Heart left ventricle (tissue), 16 donors: Measurements from ENCODE around the gene LRBA. TPM values are rescaled to one million over a fixed set of nuclear protein-coding genes. Genes with fewer than 3 reads are reported as not detected.

Source experiments
- ATAC-seq, 4 donors: fragments of 200-7000 bp; cut with Tn5 transposase; one replicate each; pipeline ENCODE4 v1.9.1; 2020 to 2022; ENCODE audit warnings: moderate library complexity in 4 of 4, mild to moderate bottlenecking in 3 of 4, moderate number of reproducible peaks in 1 of 4
- DNase-seq, 5 donors: peaks; one replicate each; pipeline ENCODE4 v3.0.0-alpha.2; 2020
- H3K27ac ChIP-seq, 12 donors: fragments of 200-600 bp; sonication (generic) in 4 of 12; one replicate each; pipeline versions ENCODE4 v1.5.0 to v1.8.0; 2016 to 2022; ENCODE audit warnings: mild to moderate bottlenecking in 2 of 12
- H3K27me3 ChIP-seq, 9 donors: fragments of 200-600 bp; sonication (generic) in 2 of 9; one replicate each; pipeline versions ENCODE4 v1.5.1 to v1.8.0; 2016 to 2022; ENCODE audit warnings: mild to moderate bottlenecking in 3 of 9
- H3K36me3 ChIP-seq, 9 donors: fragments of 200-600 bp; sonication (generic) in 2 of 9; one replicate each; pipeline versions ENCODE4 v1.5.0 to v1.8.0; 2018 to 2022; ENCODE audit warnings: mild to moderate bottlenecking in 2 of 9
- H3K4me1 ChIP-seq, 12 donors: fragments of 200-600 bp; sonication (generic) in 4 of 12; one replicate each; pipeline versions ENCODE4 v1.5.0 to v1.8.0; 2016 to 2022; ENCODE audit warnings: mild to moderate bottlenecking in 3 of 12
- H3K4me3 ChIP-seq, 12 donors: fragments of 200-600 bp; sonication (generic) in 4 of 12; one replicate each; pipeline versions ENCODE4 v1.5.0 to v1.8.0; 2017 to 2022; ENCODE audit warnings: mild to moderate bottlenecking in 9 of 12, moderate library complexity in 4 of 12
- H3K9me3 ChIP-seq, 12 donors: fragments of 200-600 bp; sonication (generic) in 4 of 12; one replicate each; pipeline versions ENCODE4 v1.5.0 to v1.8.0; 2016 to 2022; ENCODE audit warnings: mild to moderate bottlenecking in 1 of 12
- POLR2A ChIP-seq, 2 donors: fragments of 450-650 bp; IDR thresholded peaks; one replicate each; pipeline ENCODE4 v1.6.1; 2017; ENCODE audit warnings: antibody characterized with exemption in 2 of 2, mild to moderate bottlenecking in 2 of 2, moderate library complexity in 2 of 2
- WGBS, 4 donors: extraction: QIAGEN DNeasy Blood & Tissue Kit in 2 of 4; methylation state at CpG; one replicate each; pipeline versions ENCODE4 v1.1.5 to v1.1.7; 2013 to 2018; 5-methylcytosine and 5-hydroxymethylcytosine counted together
- intact Hi-C, 10 donors: fragments of 100-400 bp; cut with DNase I; formaldehyde crosslinking; loops; one replicate each; pipeline versions ENCODE4 v1.11.1 to v1.14.2; 2022
- polyA plus RNA-seq, 2 donors: library from polyadenylated mRNA; stranded (reverse); fragments of 200-250 nt; gene quantifications; one replicate each; pipeline ENCODE4 v1.2.3, GENCODE V29; 2013
- total RNA-seq, 9 donors: library from RNA; depleted of rRNA in 2 of 9; stranded (reverse); fragments of >200 nt in 2 of 9; fragmentation: NEBNext Ultra II Directional in 3 of 9; extraction: Animal tissue kit (Norgen Biotek cat#: 25700) in 3 of 9; gene quantifications; one replicate each; pipeline versions ENCODE4 v1.1.0 to v1.2.4, GENCODE V29; 2016 to 2023
- TF ChIP-seq, protein P1 (sequence below), 12 donors: fragments of 200-600 bp; sonication (generic) in 4 of 12; IDR thresholded peaks; one replicate each; pipeline versions ENCODE4 v1.5.0 to v1.8.0; 2018 to 2022; ENCODE audit warnings: antibody characterized with exemption in 12 of 12, mild to moderate bottlenecking in 5 of 12
- donor health status: ischemic (EF 13 %, LVEDD 7.1; RV severe dilation, severe dysfunction).
- donor health status: healthy with polysubstance abuse.
- donor health status: DM: no; HTN: yes; CAD: no.
- donor health status: DM: no; HTN: no; CAD: no.
- donor health status: ischemic (EF 25% LVEDD 6.9; RV normal size, moderate dysfunction).
- donor health status: ischemic (EF 25% LVEDD 5.7; RV mildly dilated, moderate dysfunction).
- donor health status: healthy.
- donor health status: DM: yes; HTN: yes; CAD: no.
- donor health status: ischemic (EF 35%, LVEDD 5.7; RV mildly dilated, moderate dysfunction).
- donor health status: nonischemic (EF 11% LVEDD 7.7; RV severe dilation, severe dysfunction).
- donor health status: DM: yes; HTN: yes; CAD: no.
- donor health status: PGD.
- donor health status: ischemic (EF 29% LVEDD 5.4; RV normal size, mild dysfunction).
- donor health status: nonischemic (EF 23%, LVEDD 6.1; RV moderate dilation, normal function).

LRBA gene
- total and polyA plus RNA-seq, 11 donors, result 6.5 to 35.1 (median 22.6) TPM

DNA sequence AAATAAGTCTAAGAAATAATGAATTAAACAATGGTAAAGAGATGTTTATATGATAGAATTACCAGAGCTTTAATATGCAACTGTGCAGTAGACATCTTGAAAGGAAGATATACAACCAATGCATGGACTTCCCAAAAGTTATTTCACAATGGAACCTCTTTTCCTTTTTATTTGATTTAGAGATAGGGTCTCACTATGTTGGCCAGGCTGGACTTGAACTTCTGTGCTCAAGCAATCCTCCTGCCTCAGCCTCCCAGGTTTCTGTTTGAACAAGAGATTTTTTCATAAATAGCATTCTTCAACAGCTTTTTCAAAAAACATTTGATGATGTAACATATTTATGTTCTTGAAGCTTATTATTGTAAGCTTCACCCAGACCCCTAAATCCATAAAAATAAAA, 72.0 kb downstream of the LRBA start:
- TF ChIP-seq, protein P1, sequence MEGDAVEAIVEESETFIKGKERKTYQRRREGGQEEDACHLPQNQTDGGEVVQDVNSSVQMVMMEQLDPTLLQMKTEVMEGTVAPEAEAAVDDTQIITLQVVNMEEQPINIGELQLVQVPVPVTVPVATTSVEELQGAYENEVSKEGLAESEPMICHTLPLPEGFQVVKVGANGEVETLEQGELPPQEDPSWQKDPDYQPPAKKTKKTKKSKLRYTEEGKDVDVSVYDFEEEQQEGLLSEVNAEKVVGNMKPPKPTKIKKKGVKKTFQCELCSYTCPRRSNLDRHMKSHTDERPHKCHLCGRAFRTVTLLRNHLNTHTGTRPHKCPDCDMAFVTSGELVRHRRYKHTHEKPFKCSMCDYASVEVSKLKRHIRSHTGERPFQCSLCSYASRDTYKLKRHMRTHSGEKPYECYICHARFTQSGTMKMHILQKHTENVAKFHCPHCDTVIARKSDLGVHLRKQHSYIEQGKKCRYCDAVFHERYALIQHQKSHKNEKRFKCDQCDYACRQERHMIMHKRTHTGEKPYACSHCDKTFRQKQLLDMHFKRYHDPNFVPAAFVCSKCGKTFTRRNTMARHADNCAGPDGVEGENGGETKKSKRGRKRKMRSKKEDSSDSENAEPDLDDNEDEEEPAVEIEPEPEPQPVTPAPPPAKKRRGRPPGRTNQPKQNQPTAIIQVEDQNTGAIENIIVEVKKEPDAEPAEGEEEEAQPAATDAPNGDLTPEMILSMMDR (IDR thresholded peaks at IDR 0.05), result no peak
- TF ChIP-seq POLR2A (IDR thresholded peaks at IDR 0.05), result no peak
- no peaks in the 10 kb centered on the region for H3K9me3 ChIP-seq
- H3K36me3 ChIP-seq, result no peaks in the 10 kb centered on the region
- ATAC-seq (no peak), DNase-seq (no peak)
- peaks cover 0 to 5% (median 0%) of the 10 kb centered on the region in 12 donors for H3K4me1 ChIP-seq
- H3K4me3 ChIP-seq, result no peak overlapping the region
- intact Hi-C loops, result no loop called here
- H3K27ac ChIP-seq, result no peak overlapping the region
- no peaks in the 10 kb centered on the region for H3K27me3 ChIP-seq

DNA sequence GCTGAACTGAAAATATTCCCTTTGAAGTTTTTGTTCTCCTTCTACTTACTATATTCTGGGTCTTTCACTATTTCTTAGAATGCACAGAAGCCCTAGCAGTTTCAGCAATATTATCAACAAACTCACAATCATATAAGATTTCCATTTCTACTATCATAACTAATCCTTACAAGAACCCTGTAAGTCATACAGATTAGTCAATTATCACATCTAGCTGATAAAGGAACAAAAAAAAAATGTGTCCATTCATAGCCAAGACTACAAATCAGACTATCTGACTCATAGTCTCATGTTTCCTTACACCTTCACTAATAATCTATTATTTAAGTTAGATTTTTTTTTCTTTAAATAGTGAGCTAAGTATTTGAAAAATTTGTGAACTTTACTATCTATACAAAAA, 72.5 kb downstream of the LRBA start:
- DNase-seq (no peak), ATAC-seq (no peak)
- TF ChIP-seq POLR2A (IDR thresholded peaks at IDR 0.05), result no peak
- TF ChIP-seq, protein P1 (IDR thresholded peaks at IDR 0.05), result no peak
- H3K36me3 ChIP-seq, result no peaks in the 10 kb centered on the region
- peaks cover 0 to 5% (median 0%) of the 10 kb centered on the region in 12 donors for H3K4me1 ChIP-seq
- H3K4me3 ChIP-seq, result no peak overlapping the region
- no peaks in the 10 kb centered on the region for H3K27me3 ChIP-seq
- H3K27ac ChIP-seq, result no peak overlapping the region
- intact Hi-C loops, result no loop called here
- no peaks in the 10 kb centered on the region for H3K9me3 ChIP-seq

DNA sequence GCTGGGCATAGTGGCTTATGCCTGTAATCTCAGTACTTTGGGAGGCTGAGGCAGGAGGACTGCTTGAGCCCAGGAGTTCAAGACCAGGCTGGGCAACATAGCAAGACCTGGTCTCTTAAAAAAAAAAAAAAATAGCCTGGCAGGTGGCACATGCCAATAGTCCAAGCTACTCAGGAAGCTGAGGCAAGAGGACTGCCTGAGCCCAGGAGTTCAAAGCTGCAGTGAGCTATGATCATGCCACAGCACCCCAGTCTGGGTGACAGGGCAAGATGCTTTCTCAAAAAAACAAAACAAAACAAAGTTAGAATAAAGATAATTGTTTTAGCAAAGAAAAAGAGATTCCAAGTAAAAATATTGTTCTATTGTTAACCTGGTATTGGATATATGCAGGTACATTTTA, 75.0 kb downstream of the LRBA start:
- no peak overlapping the region for H3K4me3 ChIP-seq
- H3K27ac ChIP-seq, result no peak overlapping the region
- no peak for DNase-seq
- peaks cover 0 to 10% (median 0%) of the 10 kb centered on the region in 12 donors for H3K4me1 ChIP-seq
- no peak for ATAC-seq
- H3K36me3 ChIP-seq, result no peaks in the 10 kb centered on the region
- TF ChIP-seq POLR2A (IDR thresholded peaks at IDR 0.05), result no peak
- TF ChIP-seq, protein P1 (IDR thresholded peaks at IDR 0.05), result no peak
- intact Hi-C loops, result no loop called here
- no peaks in the 10 kb centered on the region for H3K9me3 ChIP-seq
- no peaks in the 10 kb centered on the region for H3K27me3 ChIP-seq

DNA sequence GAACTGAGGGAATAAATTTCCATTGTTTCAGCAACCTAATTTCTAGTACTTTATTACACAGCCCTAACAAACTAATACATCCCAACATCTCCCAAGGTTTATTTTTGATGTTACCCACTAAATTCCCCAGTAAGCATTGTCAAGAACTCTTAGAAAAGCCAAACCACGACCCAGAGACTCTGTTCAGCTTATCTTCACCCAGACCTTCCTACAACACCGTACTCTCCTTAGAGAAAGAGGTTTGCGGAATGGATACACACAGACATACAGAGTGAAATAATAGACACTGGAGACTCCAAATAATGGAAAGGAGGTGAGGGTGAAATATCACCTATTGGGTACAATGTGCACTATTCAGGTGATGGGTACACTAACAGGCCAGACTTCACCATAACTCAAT, 75.6 kb downstream of the LRBA start:
- H3K27me3 ChIP-seq, result no peaks in the 10 kb centered on the region
- peaks cover 0 to 10% (median 0%) of the 10 kb centered on the region in 12 donors for H3K4me1 ChIP-seq
- DNase-seq (no peak), ATAC-seq (no peak)
- TF ChIP-seq, protein P1 (IDR thresholded peaks at IDR 0.05), result no peak
- no peak for TF ChIP-seq POLR2A (IDR thresholded peaks at IDR 0.05)
- H3K27ac ChIP-seq, result no peak overlapping the region
- H3K4me3 ChIP-seq, result no peak overlapping the region
- intact Hi-C loops, result no loop called here
- no peaks in the 10 kb centered on the region for H3K9me3 ChIP-seq
- no peaks in the 10 kb centered on the region for H3K36me3 ChIP-seq
- WGBS, 4 donors, result 92 to 96% (median 95%) methylated on average over 3 of the region's 3 CpGs
